Activated T-helper 1 cell treated with anti-CD3 and anti-CD28 coated beads, Interleukin-2, amount 50 U/mL, for 16 hours (primary cell): ENCODE measurements around the gene ANKRD33B.
"Not testable (repeated sequence)": the region's sequence is repeated elsewhere in the genome, so short reads cannot be mapped to it uniquely, and the experiment has no call there.

ENCODE experiments used
- DNase-seq, 2 donors: peaks; one replicate each; pipeline ENCODE4 v3.0.0-alpha.2; 2020; ENCODE audit warnings: low read depth in 1 of 2, low spot score in 1 of 2

ANKRD33B gene

DNA sequence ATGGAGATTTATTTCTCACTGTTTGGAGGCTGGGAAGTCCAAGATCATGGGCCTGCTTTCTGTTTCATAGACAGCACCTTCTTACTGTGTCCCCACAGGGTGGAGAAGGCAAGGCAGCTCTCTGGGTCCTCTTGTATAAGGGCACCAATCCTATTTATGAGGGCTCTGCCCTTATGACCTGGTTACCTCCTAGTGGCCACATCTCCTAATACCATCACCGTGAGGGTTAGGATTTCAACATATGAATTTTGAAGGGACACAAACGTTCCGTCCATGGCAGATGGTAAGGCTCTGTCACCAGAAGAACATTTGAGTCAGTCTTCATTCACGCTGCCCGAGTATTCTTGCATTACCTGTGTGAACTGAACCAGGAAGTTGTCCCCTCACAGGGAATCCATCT, 48.4 kb downstream of the ANKRD33B start:
- DNase-seq = no peak

DNA sequence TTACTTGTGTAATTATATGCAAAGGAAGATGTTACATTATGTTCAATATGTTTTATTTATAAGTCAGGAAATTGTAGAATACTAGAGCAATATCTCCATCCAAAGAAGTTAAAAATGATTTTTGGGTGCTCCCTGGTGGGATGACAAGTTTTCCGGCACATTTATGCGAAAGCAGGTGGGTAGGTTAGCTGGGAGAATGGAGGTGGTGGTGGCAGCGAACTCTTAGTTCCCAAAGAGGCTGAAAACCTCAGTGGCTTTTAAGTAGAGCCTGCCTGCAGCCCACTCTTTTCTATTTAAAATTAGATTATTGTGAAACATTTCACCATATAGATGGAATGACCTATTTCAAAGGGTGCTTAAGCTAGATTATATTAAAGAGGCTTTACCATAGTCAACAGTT, 51.8 kb downstream of the ANKRD33B start:
- no peak for DNase-seq

DNA sequence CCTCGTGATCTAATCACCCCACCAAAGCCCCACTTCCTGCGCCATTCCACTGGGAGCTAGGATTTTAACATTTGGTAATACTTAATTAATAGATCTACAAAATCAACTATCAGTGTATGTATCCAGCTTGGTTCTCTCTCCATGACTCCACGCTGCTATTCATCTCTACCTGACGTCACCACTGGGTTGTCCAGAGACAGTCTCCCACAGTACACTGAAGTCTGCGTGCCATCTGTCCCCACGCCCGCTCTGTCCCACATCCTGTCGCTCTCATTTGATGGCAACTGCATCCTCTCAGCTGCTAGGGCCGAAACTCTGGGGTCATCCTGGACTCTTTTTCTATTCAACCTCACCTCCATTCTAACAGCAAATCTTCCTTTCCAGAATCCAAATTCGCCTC, 53.2 kb downstream of the ANKRD33B start:
- DNase-seq = no peak

DNA sequence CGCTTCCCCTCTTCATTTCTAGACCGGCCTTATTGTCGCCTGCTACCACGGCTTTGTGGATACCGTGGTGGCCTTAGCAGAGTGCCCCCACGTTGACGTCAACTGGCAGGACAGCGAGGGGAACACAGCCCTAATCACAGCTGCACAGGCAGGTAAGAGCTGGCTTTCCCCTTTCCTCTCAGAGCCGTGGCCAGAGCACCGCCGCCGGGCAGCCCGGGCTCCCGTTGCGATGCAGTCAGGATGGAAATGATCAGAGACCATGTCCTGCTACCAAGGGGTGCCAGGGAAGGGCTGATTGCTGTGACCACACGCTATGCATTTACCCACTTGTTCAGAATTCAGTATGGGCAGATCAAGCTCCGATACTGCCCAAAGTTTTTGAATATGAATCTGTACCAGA, 54.4 kb downstream of the ANKRD33B start:
- no peak for DNase-seq

DNA sequence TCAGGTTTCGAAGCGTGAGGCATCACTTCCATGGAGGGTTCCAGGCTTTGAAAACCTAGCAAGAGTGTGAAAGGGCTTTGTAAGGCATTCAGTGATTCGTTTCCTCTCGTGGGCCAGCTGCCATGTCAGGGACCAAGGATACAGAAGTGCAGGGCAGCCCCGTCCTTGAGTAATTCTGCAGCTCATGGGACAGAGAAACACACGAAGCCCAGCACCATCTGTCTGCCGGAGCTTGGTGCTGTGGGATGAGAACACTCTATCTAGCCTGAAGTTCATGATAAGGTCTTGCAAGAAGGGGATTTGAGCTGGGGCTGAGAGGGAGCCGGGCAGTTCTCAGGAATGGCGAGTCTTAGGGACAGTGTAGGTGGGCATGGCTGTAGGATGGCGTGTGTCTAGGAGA, 55.8 kb downstream of the ANKRD33B start:
- no peak for DNase-seq

DNA sequence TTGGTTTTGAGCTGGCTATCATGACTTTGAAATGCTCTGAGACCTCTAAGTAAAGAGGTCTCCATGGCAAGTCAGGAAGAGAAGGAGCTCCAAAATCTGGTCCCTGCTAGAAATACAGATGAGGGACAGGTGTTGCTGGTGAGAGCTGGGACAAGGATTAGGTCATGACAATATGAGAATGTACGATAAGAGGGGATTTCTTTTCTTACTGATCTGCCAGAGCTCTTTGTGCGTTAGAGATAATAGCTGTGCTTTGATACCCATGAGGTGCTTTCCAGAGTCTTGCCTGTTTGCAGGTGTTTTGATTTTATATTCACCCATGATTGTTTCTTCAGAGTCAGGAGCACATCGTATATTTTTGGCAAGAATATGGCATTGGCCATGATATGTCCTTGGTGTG, 56.5 kb downstream of the ANKRD33B start:
- DNase-seq = no peak

DNA sequence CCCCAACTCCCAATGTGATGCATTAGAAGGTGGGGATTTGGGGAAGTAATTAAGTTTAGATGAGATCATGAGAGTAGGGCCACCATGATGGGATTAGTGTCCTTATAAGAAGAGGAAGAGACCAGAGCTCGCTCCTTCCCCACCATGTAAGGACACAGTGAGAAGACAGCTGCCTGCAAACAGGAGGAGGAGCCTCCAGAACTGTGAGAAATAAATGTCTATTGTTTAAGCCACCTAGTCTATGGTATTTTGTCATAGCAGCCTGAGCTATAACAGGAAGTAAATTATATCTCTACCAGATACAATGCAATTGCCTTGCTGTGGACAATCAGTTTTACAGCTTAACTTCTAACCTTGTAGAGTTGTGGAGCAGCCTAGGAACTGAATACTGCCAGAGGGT, 58.0 kb downstream of the ANKRD33B start:
- no peak for DNase-seq

DNA sequence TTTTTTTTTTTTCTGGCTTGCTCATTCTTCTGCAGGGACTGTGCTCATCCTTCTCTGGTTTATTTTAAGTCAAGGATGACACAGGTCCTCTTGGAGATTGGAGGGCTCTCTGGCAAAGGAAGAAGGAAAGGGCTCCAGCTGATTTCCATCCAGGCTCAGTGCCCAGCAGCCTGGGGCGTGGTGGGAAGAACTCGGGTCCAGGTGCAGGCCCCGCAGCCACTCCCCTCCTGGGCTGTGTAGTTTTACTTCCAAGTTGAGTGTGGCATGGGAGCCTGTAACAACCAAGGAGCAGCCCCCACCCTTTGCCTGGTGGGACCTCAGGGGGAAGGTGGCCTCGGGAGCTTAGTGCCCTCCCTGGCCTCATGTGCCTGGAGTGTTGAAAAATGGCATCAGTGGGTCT, 58.9 kb downstream of the ANKRD33B start:
- no peak for DNase-seq

DNA sequence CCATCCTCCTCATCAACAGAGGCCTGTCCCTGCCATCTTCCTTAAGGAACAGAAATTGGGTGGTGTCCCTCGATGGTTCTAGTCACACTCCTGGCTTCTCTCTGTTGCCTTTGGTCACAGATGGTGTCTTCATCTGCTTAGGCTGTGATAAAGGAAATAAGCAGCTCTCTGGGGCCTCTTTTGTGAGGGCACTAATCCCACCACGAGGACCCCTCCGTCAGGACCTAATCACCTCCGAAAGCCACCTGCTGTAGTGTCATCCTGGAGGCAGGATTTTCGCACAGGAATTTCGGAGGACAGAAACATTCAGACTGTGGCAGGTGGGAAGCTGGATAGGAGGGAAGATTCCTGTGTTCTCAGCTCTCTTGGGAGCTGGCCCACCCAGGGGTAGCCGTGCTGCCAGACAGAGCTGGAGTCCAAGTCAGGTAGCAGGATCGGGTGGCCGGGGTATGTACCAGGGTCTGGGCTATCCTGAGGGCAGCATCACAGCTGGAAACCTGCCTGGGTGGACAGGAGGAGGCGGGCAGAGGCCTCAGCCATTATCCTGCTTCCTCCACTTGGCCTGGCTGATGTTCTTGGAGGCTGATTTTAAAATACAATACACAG, 59.5 kb downstream of the ANKRD33B start:
- no peak for DNase-seq

DNA sequence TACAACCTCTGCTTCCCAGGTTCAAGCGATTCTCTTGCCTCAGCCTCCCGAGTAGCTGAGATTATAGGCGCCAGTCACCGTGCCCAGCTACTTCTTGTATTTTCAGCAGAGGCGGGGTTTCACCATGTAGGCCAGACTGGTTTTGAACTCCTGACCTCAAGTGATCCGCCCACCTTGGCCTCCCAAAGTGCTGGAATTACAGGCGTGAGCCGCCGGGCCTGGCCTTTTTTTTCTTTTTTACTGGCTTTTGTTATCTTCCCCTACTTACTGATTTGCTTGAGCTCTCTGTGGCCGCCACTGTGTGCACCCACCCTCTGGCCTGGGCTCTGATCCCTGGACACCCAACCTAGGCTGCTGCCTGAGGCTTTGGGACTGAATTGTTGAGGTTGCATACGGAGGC, 60.3 kb downstream of the ANKRD33B start:
- no peak for DNase-seq

DNA sequence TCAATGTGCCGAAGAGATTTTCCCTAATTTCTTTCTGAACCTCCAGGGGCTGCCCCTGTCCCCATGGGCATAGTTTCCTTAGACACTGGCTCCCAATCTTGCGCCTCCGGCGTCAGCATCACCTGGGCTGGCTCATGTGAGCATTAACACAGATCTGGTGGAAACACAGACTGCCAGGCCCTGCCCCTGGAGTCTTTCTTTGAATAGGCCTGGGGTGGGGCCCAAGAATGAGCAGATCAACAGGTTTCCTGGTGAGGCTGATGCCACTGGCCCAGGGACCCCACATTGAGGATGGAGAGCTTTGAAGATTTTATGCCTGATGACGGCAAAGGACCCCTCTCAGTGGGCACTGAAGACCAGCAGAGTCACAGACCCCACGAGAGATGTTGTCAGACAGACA, 60.8 kb downstream of the ANKRD33B start:
- DNase-seq = no peak

DNA sequence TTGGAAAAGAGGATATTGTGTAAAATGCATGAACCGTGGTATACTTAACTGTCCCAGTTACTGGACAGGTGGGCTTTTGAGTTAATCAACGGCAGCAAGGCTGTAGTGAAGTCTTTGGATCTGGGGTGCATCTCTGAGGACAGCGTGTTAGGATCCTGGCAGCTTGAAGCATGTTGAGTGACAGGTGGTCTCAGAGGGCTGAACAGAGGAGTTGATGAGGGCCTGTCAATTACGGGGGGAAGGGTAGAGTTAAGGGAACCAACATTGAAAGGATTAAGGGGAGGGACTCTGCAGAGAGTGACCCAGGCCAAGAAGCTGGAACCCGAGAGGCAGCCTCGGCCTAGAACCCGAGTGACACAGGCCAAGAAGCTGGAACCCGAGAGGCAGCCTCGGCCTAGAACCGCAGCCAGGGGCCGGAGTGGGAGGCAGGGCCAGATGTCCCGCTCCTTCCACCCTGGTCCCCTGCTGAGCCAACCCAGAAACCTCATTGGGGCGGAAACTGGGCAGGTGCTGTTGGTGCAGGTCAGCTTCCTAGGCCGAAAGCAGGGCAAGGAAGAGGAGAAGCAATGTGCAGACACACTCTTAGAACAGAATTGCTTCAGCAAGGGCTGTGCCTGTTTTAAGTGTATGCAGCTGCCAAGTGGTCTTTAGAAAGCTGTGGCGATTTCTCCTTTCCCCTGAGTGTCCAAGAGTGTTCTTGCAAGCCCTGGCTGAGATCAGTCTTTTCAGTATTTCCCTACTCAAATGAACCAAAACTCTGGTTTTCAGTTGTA, 62.0 kb downstream of the ANKRD33B start:
- DNase-seq = no peak

DNA sequence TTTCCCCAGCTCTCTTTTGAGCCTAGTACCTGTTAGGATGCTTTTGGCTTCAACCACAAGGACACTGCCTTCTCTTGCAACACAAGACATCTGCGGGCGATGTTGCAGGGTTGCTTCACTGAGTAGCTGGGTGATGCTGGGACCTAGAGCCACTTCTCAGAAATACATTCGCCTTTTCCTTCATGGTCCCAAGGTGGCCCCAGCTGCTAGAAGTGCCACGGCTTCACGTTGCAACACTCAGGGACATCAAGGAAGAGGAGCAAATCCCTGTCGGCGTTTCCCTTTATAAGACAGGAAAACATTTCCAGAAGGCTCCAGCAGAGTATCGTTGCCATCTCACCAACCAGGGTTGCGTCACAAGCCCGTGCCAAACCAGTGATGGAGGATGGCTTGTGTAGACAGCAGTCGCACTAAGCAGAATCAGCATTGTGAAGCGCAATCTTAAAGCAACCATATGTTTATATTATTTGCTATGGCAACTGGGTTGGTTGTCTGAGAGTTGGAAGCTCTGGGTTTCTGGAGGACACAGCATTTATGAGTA, 62.7 kb downstream of the ANKRD33B start:
- DNase-seq = no peak

DNA sequence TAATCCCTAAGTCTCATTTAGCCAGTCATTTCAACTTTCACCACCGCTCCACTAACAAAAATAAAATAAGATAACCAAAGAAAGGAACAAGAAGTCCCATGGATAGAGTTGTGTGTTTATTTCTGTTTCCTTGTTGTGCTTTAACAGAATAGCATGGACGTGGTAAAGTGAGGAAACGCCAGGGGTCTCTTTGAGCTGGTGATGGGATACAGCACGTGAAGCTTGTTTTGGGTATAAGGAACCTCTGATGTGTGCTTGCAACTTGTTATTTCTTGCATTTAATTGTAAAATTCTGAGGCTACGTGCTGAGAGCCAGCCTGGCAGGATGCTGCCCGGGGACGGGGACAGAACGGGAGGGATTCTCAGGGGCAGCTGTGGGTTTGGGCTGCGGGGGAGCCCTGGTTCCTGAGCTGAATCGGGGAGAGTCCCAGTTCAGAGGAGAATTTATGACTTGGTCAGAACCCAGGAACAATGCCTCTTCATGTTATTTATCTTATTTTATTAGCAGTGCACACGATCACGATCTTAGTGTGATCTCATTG, 63.4 kb downstream of the ANKRD33B start:
- no peak for DNase-seq

DNA sequence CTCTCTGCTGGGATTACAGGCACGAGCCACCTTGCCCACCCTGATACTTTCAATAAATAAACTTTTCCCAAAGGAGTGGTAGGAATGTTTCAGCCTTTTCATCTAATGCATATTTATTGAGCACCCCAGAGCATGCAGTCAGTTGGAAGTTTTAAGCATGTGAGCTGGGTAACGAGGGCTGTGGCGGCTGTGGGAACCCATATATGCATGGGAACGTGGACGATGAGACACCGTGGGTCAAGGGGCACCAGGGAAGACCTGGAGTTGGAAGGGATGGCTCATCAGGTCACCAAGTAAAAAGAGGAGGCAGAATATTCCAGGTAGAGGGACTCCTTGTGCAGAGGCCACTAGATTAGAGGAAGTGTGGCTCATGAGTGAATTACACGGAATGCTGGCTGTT, 64.7 kb downstream of the ANKRD33B start:
- no peak for DNase-seq

DNA sequence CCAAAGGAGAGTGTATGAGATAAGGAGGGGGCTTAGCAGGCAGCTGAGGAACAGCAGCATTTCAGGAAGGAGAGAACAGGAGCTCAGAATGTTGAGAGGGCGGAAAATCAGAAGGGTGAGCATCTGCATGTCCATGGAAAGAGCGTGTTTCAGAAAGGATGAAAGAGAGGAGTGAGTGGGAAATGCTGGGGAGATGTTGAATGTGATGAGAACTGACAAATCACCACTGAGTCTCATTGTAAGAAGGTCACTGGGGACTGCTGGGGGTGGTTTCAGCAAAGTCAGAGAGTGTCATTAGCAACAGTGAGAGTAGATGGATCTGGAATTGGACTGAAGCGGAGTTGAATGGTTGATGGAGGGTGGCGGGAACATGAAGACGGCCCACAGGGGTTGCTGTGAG, 65.8 kb downstream of the ANKRD33B start:
- no peak for DNase-seq

DNA sequence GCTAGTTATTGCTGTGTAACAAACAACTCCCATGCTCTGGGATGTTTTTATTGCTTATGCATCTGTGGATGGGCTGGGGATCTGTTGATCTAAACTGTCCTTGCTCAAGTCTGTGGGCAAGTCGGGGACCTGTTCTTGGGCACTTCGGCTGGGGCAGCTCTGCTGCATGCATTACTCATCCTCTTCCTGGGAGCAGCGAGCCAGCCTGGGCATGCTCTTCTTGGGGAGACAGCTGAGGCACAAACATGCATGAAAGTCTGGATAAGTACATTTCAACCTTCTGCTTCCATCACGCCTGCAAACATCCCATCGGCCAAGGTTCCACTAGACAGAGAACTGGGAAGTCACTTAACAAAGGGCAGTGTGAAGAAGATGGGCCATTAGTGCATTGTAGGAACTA, 66.3 kb downstream of the ANKRD33B start:
- DNase-seq = no peak

DNA sequence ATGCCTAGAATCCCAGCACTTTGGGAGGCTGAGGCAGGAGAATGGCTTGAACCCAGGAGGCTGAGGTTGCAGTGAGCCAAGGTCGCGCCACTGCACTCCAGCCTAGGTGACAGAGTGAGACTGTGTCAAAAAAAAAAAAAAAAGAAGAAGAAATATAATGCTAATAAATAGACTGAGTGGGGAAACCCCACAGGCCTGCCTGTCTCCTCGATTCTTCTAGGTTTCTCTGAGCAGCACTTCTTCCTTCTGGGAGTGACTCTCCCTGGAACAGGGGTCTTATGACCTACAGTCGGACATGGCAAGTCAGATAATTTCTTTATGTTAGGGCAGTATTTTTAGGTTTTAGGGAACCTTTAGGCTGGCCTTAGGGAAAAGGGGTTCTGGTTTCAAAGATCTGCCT, 66.9 kb downstream of the ANKRD33B start:
- DNase-seq = not testable (repeated sequence)

DNA sequence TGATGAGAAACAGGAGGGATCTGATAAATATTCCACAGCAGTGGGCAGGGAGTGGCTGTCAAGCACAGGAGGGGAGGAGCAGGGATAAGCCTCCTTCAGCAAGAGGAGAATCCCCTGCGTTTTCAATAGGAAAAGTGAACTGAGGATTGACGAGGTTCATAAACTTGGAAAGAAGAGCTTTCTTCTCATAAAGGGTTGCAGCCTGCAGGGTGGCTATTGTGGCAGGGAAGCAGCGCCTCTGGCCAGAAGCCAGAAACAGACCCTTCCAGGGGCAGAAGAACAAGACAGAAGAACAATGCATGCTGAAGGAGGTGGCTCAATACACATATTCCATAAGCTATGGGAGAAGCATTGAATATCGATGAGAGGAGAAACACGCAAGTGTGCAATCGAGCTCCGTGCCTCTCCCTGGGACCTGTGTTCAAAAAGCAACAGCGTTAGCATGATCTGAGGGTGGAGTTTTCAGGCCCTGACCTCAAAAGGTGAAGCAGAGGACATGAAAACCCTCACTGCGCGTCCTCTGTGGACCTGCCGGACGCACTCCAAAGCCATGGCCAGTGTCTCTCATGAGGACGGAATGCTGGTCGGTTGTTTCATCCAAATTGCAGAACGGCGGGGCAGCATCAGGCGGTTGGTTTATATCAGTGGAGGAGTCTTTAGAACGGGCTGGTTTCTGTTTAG, 67.6 kb downstream of the ANKRD33B start:
- DNase-seq = no peak

DNA sequence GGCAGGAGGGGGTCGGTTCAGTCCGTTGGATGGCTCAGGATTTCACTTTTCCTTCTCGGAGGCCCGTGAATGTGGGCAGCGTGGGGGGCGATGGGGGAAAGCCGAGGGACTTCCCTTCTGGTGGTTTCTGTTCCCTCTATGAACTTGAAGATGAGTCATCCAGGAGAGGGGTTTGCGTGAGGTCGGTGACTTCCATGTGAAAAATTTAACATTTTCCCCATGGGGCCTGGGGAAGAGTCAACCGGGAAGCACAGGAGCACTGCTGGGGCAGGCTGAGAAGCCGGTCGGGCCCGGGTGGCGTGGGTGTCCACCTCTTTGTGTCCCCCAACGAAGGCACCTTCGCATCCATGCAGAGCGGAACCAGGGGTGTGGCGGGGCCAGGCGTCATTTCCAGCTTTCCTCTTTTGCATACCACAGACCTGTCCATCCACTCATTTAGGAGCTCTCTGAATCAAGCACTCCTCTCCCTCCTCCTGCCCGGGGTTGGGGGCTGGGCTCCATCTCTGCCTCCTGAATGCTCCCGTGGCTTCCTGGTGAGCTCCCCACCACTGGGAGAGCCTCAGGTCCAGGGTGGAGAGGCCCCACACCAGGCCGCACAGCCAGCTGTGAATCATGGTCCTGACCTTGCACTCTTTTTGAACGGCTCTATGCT, 68.4 kb downstream of the ANKRD33B start:
- DNase-seq = peak in 1 of 2 donors; percentile 13

DNA sequence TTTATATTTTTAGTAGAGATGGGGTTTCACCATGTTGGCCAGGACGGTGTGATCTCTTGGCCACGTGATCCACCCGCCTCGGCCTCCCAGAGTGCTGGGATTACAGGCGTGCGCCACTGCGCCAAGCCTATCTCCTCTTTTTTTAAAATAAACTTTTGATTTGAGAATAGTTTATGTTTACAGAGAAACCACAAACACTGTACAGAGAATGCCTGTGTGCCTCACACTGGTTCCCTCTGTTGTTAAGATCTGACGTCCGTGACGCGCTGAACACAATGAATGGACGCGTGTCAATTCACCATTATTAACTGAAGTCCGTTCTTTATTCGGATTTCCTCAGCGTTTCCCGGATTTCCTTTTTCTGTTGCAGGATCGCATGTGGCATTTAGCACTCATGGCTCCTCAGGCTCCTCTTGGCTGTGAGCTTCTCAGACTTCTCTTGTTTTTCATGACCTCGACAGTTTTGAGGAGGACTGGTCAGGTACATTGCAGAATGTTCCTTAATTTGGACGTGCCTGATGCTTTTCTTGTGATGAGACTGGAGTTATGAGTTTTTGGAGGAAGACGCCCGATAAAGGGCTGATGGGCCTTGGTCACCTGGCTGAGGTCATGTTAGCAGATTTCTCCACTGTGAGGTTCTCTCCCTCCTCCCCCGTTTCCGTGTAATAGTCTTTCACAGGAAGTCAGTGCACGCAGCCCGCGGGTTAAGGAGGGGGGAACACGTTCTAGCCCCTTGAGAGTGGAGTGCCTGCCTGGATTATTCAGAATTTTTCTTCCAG, 69.6 kb downstream of the ANKRD33B start:
- DNase-seq = no peak
